T-cell (primary cell): ENCODE data around the gene CCNE1. TPM values are rescaled to one million over a fixed set of nuclear protein-coding genes. Genes with fewer than 3 reads are reported as not detected.
A peak's percentile ranks its signal among the peaks of the same experiment; 100 is the strongest.
"Not testable (repeated sequence)": the region's sequence is repeated elsewhere in the genome, so short reads cannot be mapped to it uniquely, and the experiment has no call there.

Experiments used
- ATAC-seq, 4 experiments: fragments of 200-7000 bp in 3 of 4; fragments of 150-1000 bp in 1 of 4; cut with Tn5 transposase; replicated peaks in 1 of 4; 1 replicate in 3 of 4; 2 replicates in 1 of 4; pipeline ENCODE4 v1.10.0; 2021; ENCODE audit warnings: moderate library complexity in 3 of 4, mild to moderate bottlenecking in 2 of 4, moderate number of reproducible peaks in 1 of 4
- CTCF ChIA-PET, 2 donors: fragments of 300-600 bp; sonication (Branson Sonifier 250); formaldehyde crosslinking; loops; one replicate each; lab custom pipeline; 2022; ENCODE audit warnings: antibody characterized with exemption in 2 of 2; lab: Charles Lee
- POLR2A ChIA-PET, 2 donors: fragments of 300-600 bp; sonication (Branson Sonifier 250); formaldehyde crosslinking; loops; one replicate each; lab custom pipeline; 2022; ENCODE audit warnings: antibody characterized with exemption in 2 of 2; lab: Charles Lee
- DNase-seq, 35 experiments: peaks; one replicate each; pipeline versions ENCODE4 v3.0.0 to v3.0.0-alpha.2; 2013 to 2023
- H3K27ac ChIP-seq: one replicate; pipeline ENCODE4 v1.5.1; 2013; ENCODE audit warnings: low read length
- H3K27me3 ChIP-seq, 2 experiments: replicated peaks in 1 of 2; 1 replicate in 1 of 2; 2 replicates in 1 of 2; pipeline versions ENCODE4 v1.6.1 to v1.7.0; 2013; ENCODE audit warnings: low read length in 1 of 2, mixed read lengths in 1 of 2; ENCODE audit not compliant: control insufficient read depth in 2 of 2, insufficient read depth in 2 of 2; ENCODE audit errors: extremely low read depth in 1 of 2
- H3K36me3 ChIP-seq, 2 donors: 1 replicate in 1 of 2; 2 replicates in 1 of 2; pipeline versions ENCODE4 v1.6.1 to v1.7.0; 2013; ENCODE audit warnings: low read length in 1 of 2; ENCODE audit not compliant: control insufficient read depth in 2 of 2, insufficient read depth in 1 of 2; ENCODE audit errors: extremely low read depth in 1 of 2
- H3K4me1 ChIP-seq, 2 experiments: 1 replicate in 1 of 2; 2 replicates in 1 of 2; pipeline versions ENCODE4 v1.6.1 to v1.7.0; 2013; ENCODE audit warnings: low read length in 2 of 2, mixed read lengths in 1 of 2; ENCODE audit not compliant: insufficient read depth in 2 of 2, control insufficient read depth in 1 of 2; ENCODE audit errors: extremely low read depth in 1 of 2
- H3K4me3 ChIP-seq, 2 donors: 1 replicate in 1 of 2; 2 replicates in 1 of 2; pipeline versions ENCODE4 v1.5.1 to v1.7.0; 2013; ENCODE audit warnings: mild to moderate bottlenecking in 2 of 2, low read length in 1 of 2, moderate library complexity in 1 of 2; ENCODE audit not compliant: control insufficient read depth in 1 of 2; ENCODE audit errors: extremely low read depth in 1 of 2
- H3K9me3 ChIP-seq: 2 replicates; pipeline ENCODE4 v1.7.0; 2013
- H3K27ac Mint-ChIP-seq, 2 donors: one replicate each; pipeline ENCODE4 v1.8.0; 2020 to 2021; ENCODE audit warnings: mild to moderate bottlenecking in 2 of 2, mixed read lengths in 2 of 2
- H3K27me3 Mint-ChIP-seq, 2 donors: one replicate each; pipeline ENCODE4 v1.8.0; 2021 to 2022; ENCODE audit warnings: mixed read lengths in 2 of 2
- H3K36me3 Mint-ChIP-seq: one replicate; pipeline ENCODE4 v1.8.0; 2021; ENCODE audit warnings: mixed read lengths
- H3K4me1 Mint-ChIP-seq, 3 donors: one replicate each; pipeline ENCODE4 v1.8.0; 2020 to 2022; ENCODE audit warnings: mixed read lengths in 3 of 3, mild to moderate bottlenecking in 1 of 3
- H3K4me3 Mint-ChIP-seq, 3 donors: one replicate each; pipeline ENCODE4 v1.8.0; 2020 to 2022; ENCODE audit warnings: mild to moderate bottlenecking in 3 of 3, mixed read lengths in 3 of 3, moderate library complexity in 3 of 3
- H3K9me3 Mint-ChIP-seq, 3 donors: one replicate each; pipeline ENCODE4 v1.8.0; 2020 to 2022; ENCODE audit warnings: mixed read lengths in 3 of 3
- WGBS: methylation state at CpG from one replicate; pipeline ENCODE4 v1.1.5; 2013; ENCODE audit warnings: missing lambda C conversion rate; ENCODE audit not compliant: insufficient coverage; 5-methylcytosine and 5-hydroxymethylcytosine counted together
- total RNA-seq, 35 experiments: library from RNA in 6 of 35; stranded (reverse) in 6 of 35; fragments of 120-200 nt in 1 of 35; gene quantifications; one replicate each; pipeline versions ENCODE4 v1.2.1 to v1.2.4 and lab custom pipeline; 2013 to 2026

Gene CCNE1
- total RNA-seq, 5 donors from 2014 or later (not counting 1 experiment from before 2014, with no cell fraction given), result 4.1 to 10.1 (median 6.0) TPM

GRCh38 chr19:29819300-29819699, 7.5 kb downstream of the CCNE1 start:
- Histone ChIP-seq H3K36me3 (peaks cover 0 to 2% of the 10 kb centered on the region in 2 donors), H3K27ac (no peak overlapping the region), H3K9me3 (no peaks in the 10 kb centered on the region), H3K4me1 (peaks cover 0 to 3% of the 10 kb centered on the region in 2 experiments), H3K27me3 (no peaks in the 10 kb centered on the region), H3K4me3 (no peak overlapping the region)
- ATAC-seq (no peak), DNase-seq (no peak)
- CTCF ChIA-PET, result no interaction called here
- Mint-ChIP-seq H3K4me3 (no peak overlapping the region), H3K27ac (no peak overlapping the region), H3K27me3 (no peaks in the 10 kb centered on the region), H3K9me3 (no peaks in the 10 kb centered on the region), H3K4me1 (no peaks in the 10 kb centered on the region), H3K36me3 (peaks cover 23% of the 10 kb centered on the region)
- POLR2A ChIA-PET, result interaction anchor here in 1 of 2 donors (0.7 kb wide), 1 partner anchor 10 kb away, joined by 5 read pairs; no protein-coding TSS in a partner anchor
- WGBS, result 100% methylated on average over 1 of the region's 4 CpGs

- Mint-ChIP-seq H3K9me3 (no peaks in the 10 kb centered on the region), H3K27ac (no peak overlapping the region), H3K4me1 (no peaks in the 10 kb centered on the region), H3K27me3 (no peaks in the 10 kb centered on the region), H3K4me3 (no peak overlapping the region), H3K36me3 (peaks cover 23% of the 10 kb centered on the region)
- H3K9me3 ChIP-seq, result no peaks in the 10 kb centered on the region
- 100% methylated on average over 1 of the region's 6 CpGs for WGBS
- CTCF ChIA-PET, result no interaction called here
- no peak overlapping the region for H3K27ac ChIP-seq
- H3K4me3 ChIP-seq, result no peak overlapping the region
- no peaks in the 10 kb centered on the region for H3K27me3 ChIP-seq
- POLR2A ChIA-PET, result no interaction called here
- H3K4me1 ChIP-seq, result peaks cover 0 to 3% of the 10 kb centered on the region in 2 experiments
- DNase-seq (no peak), ATAC-seq (no peak)
- peaks cover 0 to 2% of the 10 kb centered on the region in 2 donors for H3K36me3 ChIP-seq
These were observed 8.2 kb downstream of the CCNE1 start for GRCh38 chr19:29819986-29820385.

GRCh38 chr19:29823581-29824330, 12.0 kb downstream of the CCNE1 start:
- POLR2A ChIA-PET, result no interaction called here
- WGBS, result 95% methylated on average over 5 of the region's 20 CpGs
- H3K27me3 ChIP-seq, result no peaks in the 10 kb centered on the region
- no peaks in the 10 kb centered on the region for H3K9me3 ChIP-seq
- no peaks in the 10 kb centered on the region for H3K9me3 Mint-ChIP-seq
- DNase-seq, result peak in 1 of 35 experiments; percentile 8
- ATAC-seq, result no peak
- H3K4me3 Mint-ChIP-seq, result no peak overlapping the region
- H3K27me3 Mint-ChIP-seq, result no peaks in the 10 kb centered on the region
- CTCF ChIA-PET, result interaction anchor here in 1 of 2 donors (0.7 kb wide), 1 partner anchor 22 kb away, joined by 5 read pairs; no protein-coding TSS in a partner anchor
- no peak overlapping the region for H3K27ac Mint-ChIP-seq
- no peaks in the 10 kb centered on the region for H3K36me3 ChIP-seq
- no peaks in the 10 kb centered on the region for H3K4me1 Mint-ChIP-seq
- H3K27ac ChIP-seq, result no peak overlapping the region
- no peaks in the 10 kb centered on the region for H3K4me1 ChIP-seq
- H3K36me3 Mint-ChIP-seq, result peaks cover 18% of the 10 kb centered on the region
- H3K4me3 ChIP-seq, result no peak overlapping the region

- H3K36me3 ChIP-seq, H3K27ac ChIP-seq, H3K27ac Mint-ChIP-seq, ATAC-seq, H3K27me3 Mint-ChIP-seq, H3K4me1 ChIP-seq, H3K27me3 ChIP-seq, H3K9me3 ChIP-seq, H3K4me3 Mint-ChIP-seq, H3K4me1 Mint-ChIP-seq, H3K4me3 ChIP-seq, CTCF ChIA-PET, POLR2A ChIA-PET, DNase-seq, H3K9me3 Mint-ChIP-seq: not testable (repeated sequence)
- WGBS, result 97% methylated on average over 4 of the region's 8 CpGs
- peaks cover 18% of the 10 kb centered on the region for H3K36me3 Mint-ChIP-seq
These were observed 13.5 kb downstream of the CCNE1 start for GRCh38 chr19:29825263-29825662.

- ATAC-seq (peak; percentile 98 to 99 (median 99)), DNase-seq (peak; percentile 49 to 86 (median 69))
- H3K27ac Mint-ChIP-seq, result peak overlapping the region; percentile 98 to 100
- peaks cover 20 to 32% of the 10 kb centered on the region in 2 experiments for H3K4me1 ChIP-seq
- CTCF ChIA-PET, result no interaction called here
- peak overlapping the region; percentile 70 to 84 (median 76) for H3K4me3 Mint-ChIP-seq
- H3K4me3 ChIP-seq, result peak overlapping the region; percentile 5 to 39
- no peaks in the 10 kb centered on the region for H3K9me3 ChIP-seq
- 2% methylated on average over 8 of the region's 12 CpGs for WGBS
- no peaks in the 10 kb centered on the region for H3K36me3 Mint-ChIP-seq
- H3K27ac ChIP-seq, result peak overlapping the region; percentile 83
- no peaks in the 10 kb centered on the region for H3K27me3 ChIP-seq
- H3K4me1 Mint-ChIP-seq, result peaks cover 46 to 53% (median 51%) of the 10 kb centered on the region in 3 donors
- no peaks in the 10 kb centered on the region for H3K27me3 Mint-ChIP-seq
- no peaks in the 10 kb centered on the region for H3K9me3 Mint-ChIP-seq
- H3K36me3 ChIP-seq, result no peaks in the 10 kb centered on the region
- POLR2A ChIA-PET, result no interaction called here
These were observed 19.3 kb downstream of the CCNE1 start for GRCh38 chr19:29831041-29831548.

GRCh38 chr19:29831686-29832085, 19.9 kb downstream of the CCNE1 start:
- no peaks in the 10 kb centered on the region for H3K36me3 ChIP-seq
- Mint-ChIP-seq H3K36me3 (no peaks in the 10 kb centered on the region), H3K4me3 (peak overlapping the region; percentile 50 to 84 (median 70)), H3K4me1 (peaks cover 50 to 57% (median 55%) of the 10 kb centered on the region in 3 donors), H3K27ac (peak overlapping the region; percentile 98 to 100), H3K9me3 (no peaks in the 10 kb centered on the region), H3K27me3 (no peaks in the 10 kb centered on the region)
- no peaks in the 10 kb centered on the region for H3K27me3 ChIP-seq
- peak overlapping the region; percentile 83 for H3K27ac ChIP-seq
- 77% methylated on average over 4 of the region's 9 CpGs for WGBS
- no peaks in the 10 kb centered on the region for H3K9me3 ChIP-seq
- H3K4me1 ChIP-seq, result peaks cover 23 to 38% of the 10 kb centered on the region in 2 experiments
- ChIA-PET POLR2A (interaction anchor here in 1 of 2 donors (0.5 kb wide), 1 partner anchor 15 kb away, joined by 6 read pairs; no protein-coding TSS in a partner anchor), CTCF (interaction anchor here in 1 of 2 donors (0.9 to 1.4 kb wide), 2 partner anchors 37 to 222 kb away, joined by 3 to 5 read pairs; no protein-coding TSS in a partner anchor)
- H3K4me3 ChIP-seq, result peak overlapping the region; percentile 3 to 5
- peak in 2 of 4 experiments; percentile 4 to 9 for ATAC-seq
- no peak for DNase-seq
